GM12878 (cell line): ENCODE measurements around the gene CARMIL3.

Source experiments
- CTCF ChIP-seq, 3 experiments: IDR thresholded peaks in 2 of 3; conservative IDR thresholded peaks in 1 of 3; 2 replicates each; pipeline ENCODE4 v1.5.1; 2011; ENCODE audit warnings: low read depth in 3 of 3, low read length in 3 of 3, mild to moderate bottlenecking in 3 of 3, control low read depth in 2 of 3, moderate library complexity in 2 of 3, inconsistent platforms in 1 of 3, mixed read lengths in 1 of 3; ENCODE audit not compliant: control insufficient read depth in 2 of 3, insufficient read depth in 1 of 3; ENCODE audit errors: extremely low read depth in 1 of 3
- JUNB ChIP-seq: IDR thresholded peaks from 2 replicates; pipeline ENCODE4 v1.6.1; 2016; ENCODE audit warnings: antibody characterized with exemption, mild to moderate bottlenecking
- POLR2A ChIP-seq: IDR thresholded peaks from 2 replicates; pipeline ENCODE4 v1.6.1; 2011; ENCODE audit warnings: low read depth, mild to moderate bottlenecking, low read length
- POLR2AphosphoS5 ChIP-seq: IDR thresholded peaks from 2 replicates; pipeline ENCODE4 v1.6.1; 2011; ENCODE audit warnings: mild to moderate bottlenecking, low read length, inconsistent platforms
- RFX5 ChIP-seq: IDR thresholded peaks from 2 replicates; pipeline ENCODE4 v1.6.1; 2011; ENCODE audit warnings: low read depth, low read length, improper control_type of control experiment
- SP1 ChIP-seq: IDR thresholded peaks from one replicate; pipeline ENCODE4 v1.6.1; 2011; ENCODE audit warnings: low read depth, low read length
- USF2 ChIP-seq: IDR thresholded peaks from 2 replicates; pipeline ENCODE4 v1.6.1; 2011; ENCODE audit warnings: low read depth, low read length, improper control_type of control experiment, borderline replicate concordance
- ZNF274 ChIP-seq: IDR thresholded peaks from one replicate; pipeline ENCODE4 v1.8.0; 2011; ENCODE audit not compliant: insufficient read length, insufficient read depth

GRCh38 chr14:24054646-24055045 lies 2.8 kb downstream of the CARMIL3 start:
- no peak for TF ChIP-seq CTCF (IDR thresholded peaks at IDR 0.05 in 2 of 3, conservative IDR thresholded peaks at IDR 0.05 in 1 of 3; ENCODE audit: control insufficient read depth in 2 of 3, extremely low read depth in 1 of 3, insufficient read depth in 1 of 3, low read depth in 3 of 3, low read length in 3 of 3)
- TF ChIP-seq RFX5: no peak
- TF ChIP-seq ZNF274: no peak
- no peak for TF ChIP-seq POLR2A
- TF ChIP-seq USF2: no peak
- TF ChIP-seq JUNB: no peak
- no peak for TF ChIP-seq SP1
- TF ChIP-seq POLR2AphosphoS5: no peak
